GOT3 (cell line): Measurements from ENCODE around the gene BOLA3.
"Not testable (repeated sequence)": the region's sequence is repeated elsewhere in the genome, so short reads cannot be mapped to it uniquely, and the experiment has no call there.

Experiments
- DNase-seq: peaks from one replicate; lab custom pipeline; 2025; ENCODE audit warnings: mixed read lengths; lab: John Stamatoyannopoulos, UW

BOLA3 gene

GRCh38 chr2:74101574-74102300 lies 46.0 kb downstream of the BOLA3 start:
- DNase-seq, result no peak

GRCh38 chr2:74100254-74101216 lies 47.2 kb downstream of the BOLA3 start:
- no peak for DNase-seq

- no peak for DNase-seq
These were observed 47.9 kb downstream of the BOLA3 start for GRCh38 chr2:74099835-74100234.

- no peak for DNase-seq
These were observed 48.4 kb downstream of the BOLA3 start for GRCh38 chr2:74099271-74099670.

- DNase-seq, result no peak
These were observed 50.1 kb downstream of the BOLA3 start for GRCh38 chr2:74097574-74097973.

- no peak for DNase-seq
These were observed 51.7 kb downstream of the BOLA3 start for GRCh38 chr2:74096052-74096451.

GRCh38 chr2:74095632-74096031 lies 52.1 kb downstream of the BOLA3 start:
- DNase-seq, result no peak

GRCh38 chr2:74094291-74094690 lies 53.4 kb downstream of the BOLA3 start:
- no peak for DNase-seq

- DNase-seq, result no peak
These were observed 53.9 kb downstream of the BOLA3 start for GRCh38 chr2:74093840-74094239.

GRCh38 chr2:74093426-74093825 lies 54.3 kb downstream of the BOLA3 start:
- no peak for DNase-seq

- no peak for DNase-seq
These were observed 55.4 kb downstream of the BOLA3 start for GRCh38 chr2:74092275-74092674.

GRCh38 chr2:74091391-74091790 lies 56.3 kb downstream of the BOLA3 start:
- DNase-seq, result no peak

- DNase-seq, result no peak
These were observed 57.6 kb downstream of the BOLA3 start for GRCh38 chr2:74089816-74090745.

GRCh38 chr2:74088676-74089075 lies 59.0 kb downstream of the BOLA3 start:
- DNase-seq, result not testable (repeated sequence)

GRCh38 chr2:74087696-74088095 lies 60.0 kb downstream of the BOLA3 start:
- DNase-seq, result no peak

- DNase-seq, result no peak
These were observed 61.7 kb downstream of the BOLA3 start for GRCh38 chr2:74086021-74086420.
